Activated gamma-delta T cell treated with Interleukin-2 at 50 U/mL for 16 hours (primary cell): ENCODE measurements around the gene ZNF839.

Experiments used
- DNase-seq: peaks from one replicate; pipeline ENCODE4 v3.0.0-alpha.2; 2020

The ZNF839 gene

DNA sequence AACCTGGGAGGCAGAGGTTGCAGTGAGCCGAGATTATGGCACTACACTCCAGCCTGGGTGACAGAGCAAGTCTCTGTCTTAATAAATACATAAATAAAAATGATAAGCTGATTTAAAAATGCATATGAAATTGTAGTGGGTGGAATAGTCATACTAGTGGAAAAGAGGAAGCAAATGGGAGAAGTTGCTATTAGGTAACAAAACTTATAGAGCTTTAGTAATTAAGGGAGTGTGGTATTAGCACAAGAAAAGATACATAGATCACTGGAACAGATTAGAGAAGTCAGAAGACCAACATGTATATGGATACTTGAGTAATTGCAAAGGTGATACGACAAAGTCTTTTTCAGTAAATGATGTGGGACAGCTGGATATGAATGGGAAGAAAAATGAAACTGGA, 69.7 kb downstream of the ZNF839 start:
- no peak for DNase-seq

- no peak for DNase-seq
These were observed 70.7 kb downstream of the ZNF839 start for GRCh38 chr14:102390064-102390855.
